CD4-positive, alpha-beta memory T cell (primary cell): Measurements from ENCODE around the gene NCR2. TPM values are rescaled to one million over a fixed set of nuclear protein-coding genes. Genes with fewer than 3 reads are reported as not detected.

ENCODE experiments used
- CTCF ChIA-PET: fragments of 350-600 bp; sonication (Branson Sonifier 250); formaldehyde crosslinking; loops from one replicate; lab custom pipeline; 2021; ENCODE audit warnings: inconsistent platforms; ENCODE audit not compliant: partially characterized antibody; lab: Charles Lee
- POLR2A ChIA-PET: fragments of 350-600 bp; sonication (Branson Sonifier 250); formaldehyde crosslinking; loops from one replicate; lab custom pipeline; 2021; ENCODE audit not compliant: partially characterized antibody; lab: Charles Lee
- DNase-seq, 5 donors: peaks; one replicate each; pipeline versions ENCODE4 v3.0.0 to v3.0.0-alpha.2; 2020 to 2022; ENCODE audit warnings: mixed read lengths in 1 of 5
- H3K27ac ChIP-seq: one replicate; pipeline ENCODE4 v1.7.0; 2013; ENCODE audit warnings: low read depth, low read length
- H3K27me3 ChIP-seq: 2 replicates; pipeline ENCODE4 v1.7.0; 2013; ENCODE audit warnings: mild to moderate bottlenecking, low read length, moderate library complexity; ENCODE audit not compliant: insufficient read depth
- H3K36me3 ChIP-seq: 2 replicates; pipeline ENCODE4 v1.7.0; 2013; ENCODE audit warnings: mild to moderate bottlenecking, low read length, moderate library complexity; ENCODE audit not compliant: insufficient read depth
- H3K4me1 ChIP-seq: 2 replicates; pipeline ENCODE4 v1.7.0; 2013; ENCODE audit warnings: mild to moderate bottlenecking, low read length, moderate library complexity; ENCODE audit not compliant: insufficient read depth
- H3K4me3 ChIP-seq, 2 donors: one replicate each; pipeline ENCODE4 v1.7.0; 2013; ENCODE audit warnings: low read length in 2 of 2, mild to moderate bottlenecking in 1 of 2
- H3K9me3 ChIP-seq, 2 donors: one replicate each; pipeline ENCODE4 v1.7.0; 2013; ENCODE audit warnings: low read length in 2 of 2, control low read depth in 1 of 2; ENCODE audit not compliant: control insufficient read depth in 1 of 2
- H3K27ac Mint-ChIP-seq, 7 donors: one replicate each; pipeline ENCODE4 v1.8.0; 2020 to 2021; ENCODE audit warnings: mixed read lengths in 7 of 7, mild to moderate bottlenecking in 6 of 7, inconsistent platforms in 3 of 7, moderate library complexity in 3 of 7
- H3K27me3 Mint-ChIP-seq, 2 donors: one replicate each; pipeline ENCODE4 v1.8.0; 2020 to 2021; ENCODE audit warnings: mixed read lengths in 2 of 2
- H3K36me3 Mint-ChIP-seq, 2 donors: one replicate each; pipeline ENCODE4 v1.8.0; 2020 to 2021; ENCODE audit warnings: mixed read lengths in 2 of 2, inconsistent platforms in 1 of 2, mild to moderate bottlenecking in 1 of 2
- H3K4me1 Mint-ChIP-seq, 4 donors: one replicate each; pipeline ENCODE4 v1.8.0; 2020 to 2021; ENCODE audit warnings: mixed read lengths in 4 of 4, mild to moderate bottlenecking in 1 of 4
- H3K4me3 Mint-ChIP-seq, 8 donors: one replicate each; pipeline ENCODE4 v1.8.0; 2020 to 2021; ENCODE audit warnings: mixed read lengths in 8 of 8, mild to moderate bottlenecking in 7 of 8, moderate library complexity in 6 of 8, inconsistent platforms in 3 of 8
- H3K9me3 Mint-ChIP-seq, 8 donors: one replicate each; pipeline ENCODE4 v1.8.0; 2020 to 2021; ENCODE audit warnings: mixed read lengths in 8 of 8, mild to moderate bottlenecking in 5 of 8, inconsistent platforms in 3 of 8, moderate library complexity in 1 of 8
- intact Hi-C: fragments of 100-400 bp; cut with micrococcal nuclease; formaldehyde crosslinking; loops from one replicate; pipeline ENCODE4 v1.15.1; 2023
- polyA plus RNA-seq, 2 donors: library from polyadenylated mRNA; unstranded; fragments of 300-500 nt; fragmentation: Illumina TruSeq; gene quantifications; one replicate each; pipeline ENCODE4 v1.2.3, GENCODE V29; 2021
- total RNA-seq, 2 experiments: library from RNA; stranded (reverse); gene quantifications; one replicate each; pipeline ENCODE4 v1.2.3, GENCODE V29; 2021

Gene NCR2
- total and polyA plus RNA-seq, 4 experiments from 2014 or later: not detected

GRCh38 chr6:41355952-41356351 lies 20.5 kb downstream of the NCR2 start:
- no peak for DNase-seq
- ChIA-PET POLR2A (no interaction called here), CTCF (no interaction called here)
- Mint-ChIP-seq H3K4me3 (no peak overlapping the region), H3K9me3 (peaks cover 2 to 29% (median 20%) of the 10 kb centered on the region in 8 donors), H3K36me3 (peaks cover 2 to 14% of the 10 kb centered on the region in 2 donors), H3K27ac (no peak overlapping the region), H3K4me1 (no peaks in the 10 kb centered on the region), H3K27me3 (peaks cover 20 to 22% of the 10 kb centered on the region in 2 donors)
- Histone ChIP-seq H3K27ac (no peak overlapping the region), H3K4me1 (no peaks in the 10 kb centered on the region), H3K4me3 (no peak overlapping the region), H3K9me3 (no peaks in the 10 kb centered on the region), H3K27me3 (no peaks in the 10 kb centered on the region), H3K36me3 (no peaks in the 10 kb centered on the region)
- intact Hi-C loops: no loop called here

- Histone ChIP-seq H3K4me3 (no peak overlapping the region), H3K9me3 (no peaks in the 10 kb centered on the region), H3K27ac (no peak overlapping the region), H3K4me1 (no peaks in the 10 kb centered on the region), H3K36me3 (no peaks in the 10 kb centered on the region), H3K27me3 (no peaks in the 10 kb centered on the region)
- intact Hi-C loops: no loop called here
- Mint-ChIP-seq H3K4me1 (no peaks in the 10 kb centered on the region), H3K27me3 (peaks cover 18 to 24% of the 10 kb centered on the region in 2 donors), H3K4me3 (no peak overlapping the region), H3K9me3 (peaks cover 2 to 36% (median 29%) of the 10 kb centered on the region in 8 donors), H3K36me3 (peaks cover 2 to 18% of the 10 kb centered on the region in 2 donors), H3K27ac (no peak overlapping the region)
- POLR2A ChIA-PET: no interaction called here
- no peak for DNase-seq
- CTCF ChIA-PET: no interaction called here
Observed at GRCh38 chr6:41356825-41357224, 21.4 kb downstream of the NCR2 start.

- H3K4me3 Mint-ChIP-seq: no peak overlapping the region
- no peak overlapping the region for H3K27ac Mint-ChIP-seq
- CTCF ChIA-PET: no interaction called here
- H3K27me3 Mint-ChIP-seq: peaks cover 20 to 24% of the 10 kb centered on the region in 2 donors
- POLR2A ChIA-PET: no interaction called here
- Histone ChIP-seq H3K27ac (no peak overlapping the region), H3K9me3 (no peaks in the 10 kb centered on the region), H3K27me3 (no peaks in the 10 kb centered on the region), H3K4me1 (no peaks in the 10 kb centered on the region), H3K4me3 (no peak overlapping the region), H3K36me3 (no peaks in the 10 kb centered on the region)
- H3K4me1 Mint-ChIP-seq: no peaks in the 10 kb centered on the region
- H3K9me3 Mint-ChIP-seq: peaks cover 5 to 42% (median 36%) of the 10 kb centered on the region in 8 donors
- no peak for DNase-seq
- peaks cover 5 to 19% of the 10 kb centered on the region in 2 donors for H3K36me3 Mint-ChIP-seq
- intact Hi-C loops: no loop called here
Observed at GRCh38 chr6:41358503-41358902, 23.1 kb downstream of the NCR2 start.

- Histone ChIP-seq H3K27ac (no peak overlapping the region), H3K4me1 (no peaks in the 10 kb centered on the region), H3K27me3 (no peaks in the 10 kb centered on the region), H3K36me3 (no peaks in the 10 kb centered on the region), H3K4me3 (no peak overlapping the region), H3K9me3 (no peaks in the 10 kb centered on the region)
- Mint-ChIP-seq H3K4me1 (no peaks in the 10 kb centered on the region), H3K4me3 (no peak overlapping the region), H3K27me3 (peaks cover 21 to 30% of the 10 kb centered on the region in 2 donors), H3K27ac (no peak overlapping the region), H3K9me3 (peaks cover 5 to 42% (median 37%) of the 10 kb centered on the region in 8 donors), H3K36me3 (peaks cover 5 to 19% of the 10 kb centered on the region in 2 donors)
- ChIA-PET CTCF (no interaction called here), POLR2A (no interaction called here)
- intact Hi-C loops: no loop called here
- DNase-seq: no peak
Observed at GRCh38 chr6:41359617-41360313, 24.4 kb downstream of the NCR2 start.

GRCh38 chr6:41360314-41360685 lies 24.9 kb downstream of the NCR2 start:
- no peaks in the 10 kb centered on the region for H3K4me1 ChIP-seq
- no peaks in the 10 kb centered on the region for H3K4me1 Mint-ChIP-seq
- H3K9me3 Mint-ChIP-seq: peaks cover 5 to 41% (median 37%) of the 10 kb centered on the region in 8 donors
- ChIA-PET CTCF (no interaction called here), POLR2A (no interaction called here)
- intact Hi-C loops: no loop called here
- no peak overlapping the region for H3K4me3 ChIP-seq
- peaks cover 19 to 33% of the 10 kb centered on the region in 2 donors for H3K27me3 Mint-ChIP-seq
- peaks cover 5 to 19% of the 10 kb centered on the region in 2 donors for H3K36me3 Mint-ChIP-seq
- H3K4me3 Mint-ChIP-seq: no peak overlapping the region
- no peaks in the 10 kb centered on the region for H3K36me3 ChIP-seq
- H3K27ac ChIP-seq: no peak overlapping the region
- H3K9me3 ChIP-seq: no peaks in the 10 kb centered on the region
- no peaks in the 10 kb centered on the region for H3K27me3 ChIP-seq
- no peak for DNase-seq
- no peak overlapping the region for H3K27ac Mint-ChIP-seq

- Histone ChIP-seq H3K36me3 (no peaks in the 10 kb centered on the region), H3K27ac (no peak overlapping the region), H3K27me3 (peaks cover 15% of the 10 kb centered on the region), H3K9me3 (no peaks in the 10 kb centered on the region), H3K4me1 (peaks cover 4% of the 10 kb centered on the region), H3K4me3 (no peak overlapping the region)
- H3K27ac Mint-ChIP-seq: no peak overlapping the region
- POLR2A ChIA-PET: no interaction called here
- H3K4me1 Mint-ChIP-seq: peaks cover 4 to 12% (median 8%) of the 10 kb centered on the region in 4 donors
- H3K36me3 Mint-ChIP-seq: peaks cover 3 to 9% of the 10 kb centered on the region in 2 donors
- intact Hi-C loops: no loop called here
- CTCF ChIA-PET: no interaction called here
- H3K4me3 Mint-ChIP-seq: no peak overlapping the region
- peaks cover 24 to 36% of the 10 kb centered on the region in 2 donors for H3K27me3 Mint-ChIP-seq
- DNase-seq: no peak
- H3K9me3 Mint-ChIP-seq: peaks cover 0 to 17% (median 14%) of the 10 kb centered on the region in 8 donors
Observed at GRCh38 chr6:41366150-41366549, 30.7 kb downstream of the NCR2 start.

GRCh38 chr6:41367061-41367460 lies 31.7 kb downstream of the NCR2 start:
- ChIA-PET POLR2A (no interaction called here), CTCF (interaction anchor here (0.7 to 2.3 kb wide), 3 partner anchors 30 to 315 kb away, joined by 3 to 39 read pairs (median 3); no protein-coding TSS in a partner anchor)
- no peak overlapping the region for H3K27ac Mint-ChIP-seq
- Histone ChIP-seq H3K27ac (no peak overlapping the region), H3K36me3 (no peaks in the 10 kb centered on the region), H3K4me1 (peaks cover 12% of the 10 kb centered on the region), H3K4me3 (no peak overlapping the region), H3K27me3 (peaks cover 23% of the 10 kb centered on the region), H3K9me3 (no peaks in the 10 kb centered on the region)
- intact Hi-C loops: no loop called here
- peaks cover 0 to 8% (median 5%) of the 10 kb centered on the region in 8 donors for H3K9me3 Mint-ChIP-seq
- no peak for DNase-seq
- no peak overlapping the region for H3K4me3 Mint-ChIP-seq
- H3K27me3 Mint-ChIP-seq: peaks cover 33 to 38% of the 10 kb centered on the region in 2 donors
- peaks cover 11 to 21% (median 15%) of the 10 kb centered on the region in 4 donors for H3K4me1 Mint-ChIP-seq
- peaks cover 3% of the 10 kb centered on the region in 2 donors for H3K36me3 Mint-ChIP-seq
